ENCODE data around the gene LYSMD4. TPM values are rescaled to one million over a fixed set of nuclear protein-coding genes. Genes with fewer than 3 reads are reported as not detected.

Gene LYSMD4
- total RNA-seq, 1 experiment from 2014 or later, result 8.9 TPM

GRCh38 chr15:99683000-99683670, 50.1 kb downstream of the LYSMD4 start:
- CTCF ChIA-PET, result no interaction called here
- H3K4me2 ChIP-seq (ENCODE audit: low read length), result no peak overlapping the region
- ATAC-seq, result no peak
- no peaks in the 10 kb centered on the region for H3K36me3 ChIP-seq (ENCODE audit: low read depth, low read length)
- H3K9me2 ChIP-seq (replicated peaks; ENCODE audit: low read length), result no peaks in the 10 kb centered on the region
- no peak for DNase-seq
- H3K27ac ChIP-seq (ENCODE audit: low read length), result no peak overlapping the region
- H3K27me3 ChIP-seq (ENCODE audit: low read length), result no peaks in the 10 kb centered on the region
- H2AFZ ChIP-seq (ENCODE audit: low read length), result no peak overlapping the region
- no peaks in the 10 kb centered on the region for H4K20me1 ChIP-seq (ENCODE audit: low read length)
- BruUV-seq (replicated peaks), result no TSS peak
- no peak overlapping the region for H3K9ac ChIP-seq (ENCODE audit: low read length)
- H3F3A ChIP-seq (ENCODE audit: low read length, unreplicated experiment), result no peaks in the 10 kb centered on the region
- H3K79me2 ChIP-seq (ENCODE audit: low read length), result no peaks in the 10 kb centered on the region
- intact Hi-C loops (cut with micrococcal nuclease), result no loop called here
- TF ChIP-seq EZH2phosphoT487 (IDR thresholded peaks at IDR 0.05; ENCODE audit: borderline replicate concordance, low read length) (no peak), EZH2 (IDR thresholded peaks at IDR 0.05; ENCODE audit: low read length, unreplicated experiment) (no peak)
- TF ChIP-seq, protein P1, sequence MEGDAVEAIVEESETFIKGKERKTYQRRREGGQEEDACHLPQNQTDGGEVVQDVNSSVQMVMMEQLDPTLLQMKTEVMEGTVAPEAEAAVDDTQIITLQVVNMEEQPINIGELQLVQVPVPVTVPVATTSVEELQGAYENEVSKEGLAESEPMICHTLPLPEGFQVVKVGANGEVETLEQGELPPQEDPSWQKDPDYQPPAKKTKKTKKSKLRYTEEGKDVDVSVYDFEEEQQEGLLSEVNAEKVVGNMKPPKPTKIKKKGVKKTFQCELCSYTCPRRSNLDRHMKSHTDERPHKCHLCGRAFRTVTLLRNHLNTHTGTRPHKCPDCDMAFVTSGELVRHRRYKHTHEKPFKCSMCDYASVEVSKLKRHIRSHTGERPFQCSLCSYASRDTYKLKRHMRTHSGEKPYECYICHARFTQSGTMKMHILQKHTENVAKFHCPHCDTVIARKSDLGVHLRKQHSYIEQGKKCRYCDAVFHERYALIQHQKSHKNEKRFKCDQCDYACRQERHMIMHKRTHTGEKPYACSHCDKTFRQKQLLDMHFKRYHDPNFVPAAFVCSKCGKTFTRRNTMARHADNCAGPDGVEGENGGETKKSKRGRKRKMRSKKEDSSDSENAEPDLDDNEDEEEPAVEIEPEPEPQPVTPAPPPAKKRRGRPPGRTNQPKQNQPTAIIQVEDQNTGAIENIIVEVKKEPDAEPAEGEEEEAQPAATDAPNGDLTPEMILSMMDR (conservative IDR thresholded peaks at IDR 0.05; ENCODE audit: low read depth, low read length), result no peak
- H3K4me1 ChIP-seq (ENCODE audit: insufficient read depth, low read length), result no peaks in the 10 kb centered on the region
- no peak overlapping the region for H3K4me3 ChIP-seq (ENCODE audit: low read length)
- H3K9me3 ChIP-seq (ENCODE audit: low read length), result no peaks in the 10 kb centered on the region
- POLR2A ChIA-PET (ENCODE audit: unreplicated experiment), result no interaction called here

- H3K36me3 ChIP-seq (ENCODE audit: low read depth, low read length), result no peaks in the 10 kb centered on the region; the same call in 1 of the 2 replicates
- H3F3A ChIP-seq (ENCODE audit: low read length, unreplicated experiment), result no peaks in the 10 kb centered on the region
- H3K4me1 ChIP-seq (ENCODE audit: insufficient read depth, low read length), result no peaks in the 10 kb centered on the region
- DNase-seq (peak; percentile 47), ATAC-seq (no peak; the same call in 1 of the 2 replicates)
- H3K9ac ChIP-seq (ENCODE audit: low read length), result no peak overlapping the region
- H3K4me3 ChIP-seq (ENCODE audit: low read length), result no peak overlapping the region
- H3K79me2 ChIP-seq (ENCODE audit: low read length), result no peaks in the 10 kb centered on the region
- no peaks in the 10 kb centered on the region for H3K9me2 ChIP-seq (replicated peaks; ENCODE audit: low read length)
- H3K27me3 ChIP-seq (ENCODE audit: low read length), result no peaks in the 10 kb centered on the region
- BruUV-seq (replicated peaks), result no TSS peak
- TF ChIP-seq, protein P1 (conservative IDR thresholded peaks at IDR 0.05; ENCODE audit: low read depth, low read length), result no peak
- TF ChIP-seq EZH2 (IDR thresholded peaks at IDR 0.05; ENCODE audit: low read length, unreplicated experiment) (no peak), EZH2phosphoT487 (IDR thresholded peaks at IDR 0.05; ENCODE audit: borderline replicate concordance, low read length) (no peak)
- no peak overlapping the region for H3K27ac ChIP-seq (ENCODE audit: low read length)
- no peak overlapping the region for H2AFZ ChIP-seq (ENCODE audit: low read length)
- intact Hi-C loops (cut with micrococcal nuclease), result no loop called here
- ChIA-PET CTCF (no interaction called here), POLR2A (ENCODE audit: unreplicated experiment) (no interaction called here)
- H4K20me1 ChIP-seq (ENCODE audit: low read length), result no peaks in the 10 kb centered on the region
- no peaks in the 10 kb centered on the region for H3K9me3 ChIP-seq (ENCODE audit: low read length)
- H3K4me2 ChIP-seq (ENCODE audit: low read length), result no peak overlapping the region
Observed at GRCh38 chr15:99682455-99682854, 50.8 kb downstream of the LYSMD4 start.

DNA sequence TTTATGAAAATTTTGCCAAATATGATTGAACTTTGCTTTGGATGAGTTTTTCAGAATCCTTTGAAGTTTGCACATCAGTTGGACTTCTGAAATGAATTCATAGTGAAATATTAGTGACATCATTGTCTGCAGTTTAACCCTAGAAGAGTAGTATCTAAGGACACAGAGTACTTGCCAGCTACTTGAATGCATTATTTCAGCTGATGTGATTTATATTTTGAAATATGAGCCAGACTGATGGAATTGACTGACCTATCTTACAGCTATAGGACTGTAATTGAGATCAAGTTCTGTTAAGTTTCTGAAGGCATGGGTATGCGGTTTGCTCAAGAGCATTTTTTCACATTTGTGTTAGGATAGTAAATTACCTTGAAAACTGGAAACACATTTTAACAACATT, 51.2 kb downstream of the LYSMD4 start:
- DNase-seq, result no peak
- ChIA-PET POLR2A (ENCODE audit: unreplicated experiment) (no interaction called here), CTCF (no interaction called here)
- no peak for ATAC-seq
- TF ChIP-seq, protein P1 (conservative IDR thresholded peaks at IDR 0.05; ENCODE audit: low read depth, low read length), result no peak
- TF ChIP-seq EZH2phosphoT487 (IDR thresholded peaks at IDR 0.05; ENCODE audit: borderline replicate concordance, low read length), result no peak
- no peak for TF ChIP-seq EZH2 (IDR thresholded peaks at IDR 0.05; ENCODE audit: low read length, unreplicated experiment)
- Histone ChIP-seq H4K20me1 (ENCODE audit: low read length) (no peaks in the 10 kb centered on the region), H3K27ac (ENCODE audit: low read length) (no peak overlapping the region), H3K4me3 (ENCODE audit: low read length) (no peak overlapping the region), H3K79me2 (ENCODE audit: low read length) (no peaks in the 10 kb centered on the region), H3K4me1 (ENCODE audit: insufficient read depth, low read length) (no peaks in the 10 kb centered on the region), H3F3A (ENCODE audit: low read length, unreplicated experiment) (no peaks in the 10 kb centered on the region), H3K27me3 (ENCODE audit: low read length) (no peaks in the 10 kb centered on the region), H3K9ac (ENCODE audit: low read length) (no peak overlapping the region), H3K9me3 (ENCODE audit: low read length) (no peaks in the 10 kb centered on the region), H2AFZ (ENCODE audit: low read length) (no peak overlapping the region), H3K36me3 (ENCODE audit: low read depth, low read length) (no peaks in the 10 kb centered on the region; the same call in 1 of the 2 replicates), H3K9me2 (replicated peaks; ENCODE audit: low read length) (no peaks in the 10 kb centered on the region), H3K4me2 (ENCODE audit: low read length) (no peak overlapping the region)
- intact Hi-C loops (cut with micrococcal nuclease), result no loop called here
- BruUV-seq (replicated peaks), result no TSS peak

All from PC-3 (cell line).